IPS-20b (cell line): ENCODE results near the gene TMEM94.

Experiments used
- H3K27ac ChIP-seq: one replicate; pipeline ENCODE4 v1.5.1; 2013; ENCODE audit warnings: low read length
- H3K27me3 ChIP-seq: 2 replicates; pipeline ENCODE4 v1.6.1; 2013; ENCODE audit warnings: mild to moderate bottlenecking, low read length, inconsistent platforms; ENCODE audit not compliant: insufficient read depth
- H3K36me3 ChIP-seq: 2 replicates; pipeline ENCODE4 v1.6.1; 2013; ENCODE audit warnings: low read depth, mild to moderate bottlenecking, inconsistent platforms, low read length, moderate library complexity; ENCODE audit not compliant: insufficient read depth
- H3K4me1 ChIP-seq: 2 replicates; pipeline ENCODE4 v1.6.1; 2013; ENCODE audit warnings: mild to moderate bottlenecking, control low read depth, inconsistent platforms, low read length, moderate library complexity; ENCODE audit not compliant: insufficient read depth
- H3K4me3 ChIP-seq: 2 replicates; pipeline ENCODE4 v1.5.1; 2013; ENCODE audit warnings: mild to moderate bottlenecking, low read length, inconsistent platforms
- H3K9ac ChIP-seq: 2 replicates; pipeline ENCODE4 v1.6.1; 2013; ENCODE audit warnings: low read depth, mild to moderate bottlenecking, inconsistent platforms, low read length, moderate library complexity
- H3K9me3 ChIP-seq: 2 replicates; pipeline ENCODE4 v1.6.1; 2013; ENCODE audit warnings: mild to moderate bottlenecking, low read depth, low read length, inconsistent platforms; ENCODE audit not compliant: insufficient read depth

TMEM94 gene

DNA sequence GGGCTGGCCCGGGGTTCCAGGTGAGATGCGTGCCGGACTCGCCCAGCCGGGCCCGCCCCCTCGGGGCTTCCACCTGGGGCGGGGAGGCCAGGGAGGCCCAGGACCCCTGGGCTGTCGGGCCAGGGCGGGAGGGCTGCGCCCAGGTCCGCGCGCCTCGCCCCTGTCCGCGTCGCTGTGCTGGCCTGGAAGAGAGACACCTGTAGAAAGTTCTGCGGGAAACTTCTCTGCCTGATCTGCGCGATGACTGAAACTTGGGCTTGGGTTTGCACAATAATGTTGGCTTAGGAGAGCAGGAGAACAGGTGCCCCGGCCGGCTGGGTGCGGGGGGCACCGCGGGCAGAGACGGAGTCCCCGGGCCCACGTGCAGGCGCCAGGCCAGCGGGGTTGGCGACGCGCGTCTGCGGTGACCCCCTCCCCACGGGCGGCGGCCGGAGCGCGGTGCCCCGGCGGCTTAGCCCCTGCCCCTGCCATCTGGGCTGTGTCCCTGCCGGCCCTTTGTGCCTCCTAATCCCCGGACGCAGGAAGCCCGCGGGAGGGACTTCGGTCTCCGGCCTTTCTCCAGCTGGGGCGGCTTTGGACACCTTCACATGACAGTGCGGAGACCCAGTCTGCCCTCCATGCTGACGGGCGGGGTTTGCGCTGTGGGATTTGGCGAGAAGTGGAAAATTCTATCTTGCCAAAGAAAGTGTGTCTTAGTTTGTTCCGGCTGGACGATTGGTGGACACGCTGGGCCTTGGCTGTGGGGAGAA, 69.5 kb downstream of the TMEM94 start:
- peaks cover 13% of the 10 kb centered on the region for H3K27me3 ChIP-seq
- H3K4me1 ChIP-seq: peaks cover 9% of the 10 kb centered on the region; the same call in 1 of the 2 replicates
- peak overlapping the region; percentile 72 for H3K4me3 ChIP-seq
- H3K9me3 ChIP-seq: no peaks in the 10 kb centered on the region
- peaks cover 25% of the 10 kb centered on the region for H3K36me3 ChIP-seq
- peak overlapping the region; percentile 55; the same call in 1 of the 2 replicates for H3K9ac ChIP-seq
- H3K27ac ChIP-seq: no peak overlapping the region

DNA sequence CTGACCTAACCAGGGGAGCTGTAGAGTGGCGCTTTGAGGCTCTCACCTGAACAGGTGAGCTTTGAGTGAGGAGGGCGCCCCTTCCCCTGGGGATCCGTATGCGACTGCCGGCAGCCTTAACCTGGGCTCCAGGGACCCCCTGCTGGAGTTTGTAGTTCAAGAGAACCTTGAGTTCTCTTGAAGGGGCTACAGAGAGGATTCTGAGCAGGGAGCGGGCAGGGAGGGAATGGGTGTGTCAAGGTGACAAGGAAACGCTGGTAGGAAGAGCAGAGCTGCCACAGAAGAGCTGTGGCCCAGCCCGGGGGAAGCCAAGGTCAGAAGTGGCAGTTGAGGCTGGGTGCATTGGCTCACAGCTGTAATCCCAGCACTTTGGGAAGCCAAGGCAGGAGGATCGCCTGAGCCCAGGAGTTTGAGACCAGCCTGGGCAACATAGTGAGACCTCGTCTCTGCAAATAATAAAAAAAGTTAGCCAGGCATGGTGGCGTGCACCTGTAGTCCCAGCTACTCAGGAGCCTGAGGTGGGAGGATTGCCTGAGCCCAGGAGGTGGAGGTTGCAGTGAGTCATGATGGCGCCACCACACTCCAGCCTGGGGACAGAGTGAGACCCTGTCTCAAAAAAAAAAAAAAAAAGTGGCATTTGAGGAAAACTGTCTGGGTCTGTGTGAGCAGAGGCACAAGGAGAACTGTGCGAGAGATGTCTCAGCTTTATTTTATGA, 70.3 kb downstream of the TMEM94 start:
- no peaks in the 10 kb centered on the region for H3K9me3 ChIP-seq
- no peak overlapping the region for H3K27ac ChIP-seq
- H3K4me1 ChIP-seq: peaks cover 9% of the 10 kb centered on the region; the same call in 1 of the 2 replicates
- peaks cover 13% of the 10 kb centered on the region for H3K27me3 ChIP-seq
- peaks cover 20% of the 10 kb centered on the region for H3K36me3 ChIP-seq
- peak overlapping the region; percentile 55; the same call in 1 of the 2 replicates for H3K9ac ChIP-seq
- H3K4me3 ChIP-seq: peak overlapping the region; percentile 72

DNA sequence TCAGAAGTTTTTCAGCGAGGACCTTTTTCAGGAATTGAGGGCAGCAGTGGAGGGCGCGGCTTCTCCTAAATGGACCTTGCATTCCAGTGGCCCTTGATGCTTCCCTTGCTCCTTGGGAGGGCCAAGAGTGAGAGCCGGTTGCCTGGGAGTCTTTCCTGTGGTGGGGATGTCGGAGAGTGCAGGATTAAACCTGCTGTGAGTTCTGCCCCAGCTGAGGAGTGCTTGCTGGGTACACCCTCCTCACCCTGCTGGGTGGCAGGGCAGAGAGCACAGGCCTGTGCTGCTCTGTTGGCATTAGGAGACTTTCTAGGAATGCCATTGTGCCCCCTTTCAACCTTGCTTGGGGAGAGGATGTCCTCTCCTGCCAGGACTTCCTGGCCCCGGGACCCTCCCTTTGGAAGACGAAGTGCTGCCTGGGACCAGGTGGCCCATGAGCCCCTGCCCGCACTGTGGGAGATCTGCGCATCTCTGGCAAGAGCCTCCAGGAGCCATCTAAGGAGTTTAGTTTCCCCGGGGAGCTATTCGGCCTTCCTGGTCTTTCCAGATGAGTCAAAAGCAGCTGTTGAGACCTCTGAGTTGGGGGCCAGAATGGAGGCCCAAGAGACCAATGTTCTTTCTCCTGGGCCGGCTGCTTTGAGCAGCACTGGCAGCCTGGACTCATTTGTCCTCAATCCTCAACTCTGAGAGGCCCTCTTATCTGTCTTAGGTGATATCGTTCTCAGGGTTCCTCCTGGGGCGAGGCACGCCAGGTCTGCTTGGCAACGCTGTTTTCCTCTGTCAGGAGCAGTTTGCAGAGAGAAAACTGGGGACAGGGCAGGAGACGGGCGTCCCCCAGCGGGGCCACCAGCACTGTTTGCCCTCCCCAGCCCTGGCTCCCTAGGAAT, 74.6 kb downstream of the TMEM94 start:
- H3K9ac ChIP-seq: no peak overlapping the region

DNA sequence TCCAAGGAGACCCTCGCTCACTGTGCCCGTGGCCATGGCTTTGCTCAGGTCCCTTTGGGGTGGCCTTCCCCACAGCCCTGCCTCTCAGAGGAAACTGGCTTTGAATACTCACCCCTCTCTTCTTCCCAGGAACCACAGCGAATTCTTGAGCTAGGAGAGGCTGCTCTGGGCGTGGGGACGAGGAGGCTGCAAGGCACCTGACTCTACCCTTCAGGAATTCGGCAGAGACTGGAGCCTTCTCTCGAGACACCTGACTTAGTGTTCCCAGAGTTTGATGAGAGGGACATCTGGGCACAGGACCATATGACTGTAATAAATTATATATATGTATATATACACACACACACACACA, 75.3 kb downstream of the TMEM94 start:
- Histone ChIP-seq H3K9ac (no peak overlapping the region), H3K9me3 (no peaks in the 10 kb centered on the region), H3K27me3 (peaks cover 6% of the 10 kb centered on the region), H3K27ac (no peak overlapping the region), H3K4me3 (no peak overlapping the region), H3K36me3 (0 out of 2 replicates have a peak, but pooled peaks cover 5% of the 10 kb centered on the region), H3K4me1 (0 out of 2 replicates have a peak, but pooled peaks cover 4% of the 10 kb centered on the region)

More for the DNA sequence above, 74.6 kb downstream of the TMEM94 start:
- no peak overlapping the region for H3K4me3 ChIP-seq
- H3K27me3 ChIP-seq: peaks cover 12% of the 10 kb centered on the region
- 0 out of 2 replicates have a peak, but pooled peaks cover 5% of the 10 kb centered on the region for H3K36me3 ChIP-seq
- 0 out of 2 replicates have a peak, but pooled peaks cover 6% of the 10 kb centered on the region for H3K4me1 ChIP-seq
- H3K9me3 ChIP-seq: no peaks in the 10 kb centered on the region
- no peak overlapping the region for H3K27ac ChIP-seq

DNA sequence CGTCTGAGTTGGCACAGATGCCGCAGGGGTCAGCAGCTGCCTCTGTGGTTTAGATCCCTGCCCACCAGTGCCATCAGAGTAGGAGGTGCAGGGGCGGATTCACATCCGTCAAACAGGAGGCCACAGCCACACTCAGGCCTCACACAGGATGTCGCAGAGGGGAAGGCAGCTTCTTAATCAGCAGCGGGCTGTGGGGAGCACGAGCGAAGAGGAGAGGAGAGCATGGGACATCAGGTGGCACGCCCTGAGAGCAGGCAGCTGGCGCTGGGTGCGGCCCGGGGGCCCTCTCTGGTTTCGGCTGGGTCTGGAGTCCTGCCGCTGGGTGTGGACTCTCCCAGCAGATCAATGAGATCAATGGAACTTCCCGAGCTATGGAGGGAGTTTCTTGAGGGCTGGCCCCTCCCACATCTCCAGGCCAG, 78.7 kb downstream of the TMEM94 start:
- H3K4me3 ChIP-seq: no peak overlapping the region
- no peaks in the 10 kb centered on the region for H3K9me3 ChIP-seq
- no peak overlapping the region for H3K27ac ChIP-seq
- H3K36me3 ChIP-seq: 0 out of 2 replicates have a peak, but pooled peaks cover 5% of the 10 kb centered on the region
- 0 out of 2 replicates have a peak, but pooled peaks cover 2% of the 10 kb centered on the region for H3K4me1 ChIP-seq
- no peak overlapping the region for H3K9ac ChIP-seq
- no peaks in the 10 kb centered on the region for H3K27me3 ChIP-seq

DNA sequence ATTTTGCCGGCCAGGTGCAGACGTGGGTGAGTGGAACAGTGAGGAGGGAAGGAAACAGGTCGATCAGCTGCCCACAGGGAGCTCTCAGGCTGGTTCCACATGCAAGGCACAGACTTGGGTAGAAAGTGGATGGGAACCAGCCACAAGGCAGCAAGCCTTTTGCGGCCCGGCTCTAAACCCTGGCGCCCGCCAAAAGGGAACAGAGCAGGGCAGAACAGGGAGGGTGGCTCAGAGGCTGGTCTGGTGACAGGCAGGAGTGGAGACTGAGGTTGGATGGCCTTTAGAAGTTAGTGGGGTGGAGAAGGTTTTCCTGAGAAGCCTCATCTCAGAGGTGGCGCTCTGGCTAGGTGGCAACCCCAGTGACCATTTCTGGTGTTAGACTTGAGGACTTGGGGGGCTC, 79.4 kb downstream of the TMEM94 start:
- Histone ChIP-seq H3K9ac (no peak overlapping the region), H3K9me3 (no peaks in the 10 kb centered on the region), H3K4me3 (no peak overlapping the region), H3K27ac (no peak overlapping the region), H3K36me3 (0 out of 2 replicates have a peak, but pooled peaks cover 5% of the 10 kb centered on the region), H3K27me3 (no peaks in the 10 kb centered on the region), H3K4me1 (0 out of 2 replicates have a peak, but pooled peaks cover 2% of the 10 kb centered on the region)

DNA sequence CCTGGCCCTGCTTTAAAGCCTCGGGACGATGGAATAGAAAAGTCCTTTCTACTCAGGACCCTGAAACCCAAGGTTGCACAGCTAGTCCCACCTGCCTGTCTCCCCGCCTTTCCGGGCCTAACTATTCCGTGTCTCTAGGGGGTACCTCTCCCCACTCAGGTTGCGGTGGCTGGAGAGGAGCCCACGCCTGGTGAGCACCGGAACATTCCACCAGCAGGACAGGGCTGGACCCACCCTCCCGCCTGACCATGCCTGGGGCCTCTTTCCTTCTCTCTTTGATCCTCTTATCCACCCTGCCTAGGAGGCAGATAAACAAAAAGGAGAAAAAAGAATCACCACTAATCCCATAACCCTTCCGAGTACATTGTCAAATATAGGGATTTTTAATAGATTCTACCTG, 79.9 kb downstream of the TMEM94 start:
- Histone ChIP-seq H3K36me3 (0 out of 2 replicates have a peak, but pooled peaks cover 5% of the 10 kb centered on the region), H3K27me3 (no peaks in the 10 kb centered on the region), H3K9ac (no peak overlapping the region), H3K27ac (no peak overlapping the region), H3K4me1 (no peaks in the 10 kb centered on the region), H3K4me3 (no peak overlapping the region), H3K9me3 (no peaks in the 10 kb centered on the region)

DNA sequence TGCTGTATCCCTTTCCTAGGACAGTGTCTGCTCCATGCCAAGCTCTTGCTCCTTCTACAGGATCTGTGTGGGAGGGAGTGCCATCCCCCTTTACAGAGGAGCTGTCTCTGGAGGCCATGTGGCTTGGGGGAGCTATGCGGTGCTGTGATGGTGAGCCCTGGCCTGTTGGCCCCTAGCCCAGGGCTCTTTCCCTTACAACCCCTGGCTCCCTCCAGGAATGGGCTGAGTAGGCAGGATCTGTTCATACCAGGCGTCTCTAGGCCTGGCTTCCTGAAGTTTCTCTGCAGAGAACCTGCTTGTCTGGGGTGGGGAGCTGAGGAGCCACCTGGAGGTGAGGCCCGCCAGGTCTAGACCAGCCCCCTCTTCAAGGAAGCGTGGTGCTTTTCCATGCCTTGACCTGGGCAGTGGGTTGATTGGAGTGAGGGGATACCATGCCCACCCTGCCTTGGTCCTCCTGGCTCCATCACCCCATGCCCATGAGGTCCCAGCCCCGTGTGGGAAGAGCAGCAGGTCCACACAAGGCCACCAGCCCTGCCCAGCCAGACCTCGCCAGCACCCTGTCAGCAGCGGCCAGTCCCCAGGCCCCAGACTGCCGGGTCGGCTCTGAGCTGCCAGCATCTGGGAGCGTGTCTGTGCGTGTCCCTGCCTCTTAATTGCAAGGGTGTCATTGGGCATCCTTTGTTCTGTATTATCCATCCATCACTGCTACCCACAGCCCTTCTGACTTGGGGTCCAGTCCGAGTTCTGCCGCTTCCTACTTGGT, 83.7 kb downstream of the TMEM94 start:
- Histone ChIP-seq H3K4me3 (no peak overlapping the region), H3K36me3 (no peaks in the 10 kb centered on the region), H3K4me1 (no peaks in the 10 kb centered on the region), H3K27ac (no peak overlapping the region), H3K9ac (no peak overlapping the region; the same call in 1 of the 2 replicates), H3K9me3 (no peaks in the 10 kb centered on the region), H3K27me3 (no peaks in the 10 kb centered on the region)

DNA sequence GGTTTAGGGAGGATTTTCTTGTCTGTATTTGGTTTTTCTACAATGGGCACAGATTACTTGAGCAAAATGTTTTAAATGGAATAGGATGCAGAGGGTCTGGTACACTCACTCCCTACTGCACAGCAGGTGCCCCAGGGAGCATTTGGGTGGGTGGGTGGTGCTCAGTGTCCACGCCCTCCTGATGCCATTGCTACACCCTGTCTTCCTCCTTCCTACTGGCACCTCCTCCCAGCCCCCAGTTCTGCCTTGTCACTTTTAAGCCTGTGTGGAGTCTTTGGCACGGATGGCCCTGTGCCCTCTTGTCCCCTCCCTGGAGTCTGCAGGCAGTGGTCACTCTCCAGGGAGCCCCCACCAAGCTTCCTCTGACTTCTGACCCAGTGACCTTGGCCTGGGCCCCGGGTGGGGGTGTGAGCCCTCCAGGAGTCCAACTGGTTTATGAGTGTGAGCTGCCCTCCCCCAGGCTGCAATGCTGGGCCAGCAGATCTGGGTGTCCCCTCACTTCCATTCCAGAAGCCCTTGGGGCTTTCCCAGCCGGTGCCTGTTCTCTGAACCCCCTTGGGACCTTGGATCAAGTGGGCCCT, 84.6 kb downstream of the TMEM94 start:
- no peak overlapping the region for H3K27ac ChIP-seq
- H3K27me3 ChIP-seq: no peaks in the 10 kb centered on the region
- no peaks in the 10 kb centered on the region for H3K4me1 ChIP-seq
- H3K9ac ChIP-seq: no peak overlapping the region; the same call in 1 of the 2 replicates
- H3K9me3 ChIP-seq: no peaks in the 10 kb centered on the region
- no peak overlapping the region for H3K4me3 ChIP-seq
- no peaks in the 10 kb centered on the region for H3K36me3 ChIP-seq

DNA sequence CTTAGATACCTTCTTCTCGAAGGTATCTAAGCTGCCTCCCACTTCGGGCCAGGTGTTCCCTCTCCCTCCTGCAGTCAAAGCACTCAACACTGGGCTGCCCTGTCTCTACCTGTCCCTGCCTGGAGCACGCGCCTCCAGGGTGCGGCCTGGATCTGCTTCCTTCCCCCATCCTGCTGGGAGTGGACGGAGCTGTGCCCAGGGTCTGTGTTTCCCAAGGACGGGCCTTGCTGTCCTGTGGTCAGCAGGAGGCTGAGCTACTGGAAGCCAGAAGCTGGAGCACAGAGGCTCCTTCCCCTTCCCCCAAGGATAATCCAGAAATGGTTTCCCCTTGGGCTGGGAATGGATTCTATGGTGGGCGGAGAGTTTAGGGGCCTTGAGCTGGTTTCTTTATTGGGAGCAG, 85.8 kb downstream of the TMEM94 start:
- no peak overlapping the region for H3K9ac ChIP-seq
- H3K27me3 ChIP-seq: no peaks in the 10 kb centered on the region
- H3K4me1 ChIP-seq: no peaks in the 10 kb centered on the region
- no peak overlapping the region for H3K27ac ChIP-seq
- H3K36me3 ChIP-seq: no peaks in the 10 kb centered on the region
- H3K4me3 ChIP-seq: no peak overlapping the region
- no peaks in the 10 kb centered on the region for H3K9me3 ChIP-seq
